Neutrophil (primary cell): ENCODE results near the gene STH.

ENCODE experiments used
- H3K27ac ChIP-seq: fragments of 200-600 bp; sonication (generic); 2 replicates; pipeline ENCODE4 v1.5.1; 2016; ENCODE audit warnings: mild to moderate bottlenecking, moderate library complexity
- H3K27me3 ChIP-seq: fragments of 200-600 bp; sonication (generic); 2 replicates; pipeline ENCODE4 v1.6.0; 2016; ENCODE audit warnings: mild to moderate bottlenecking
- H3K36me3 ChIP-seq: fragments of 200-600 bp; sonication (generic); 2 replicates; pipeline ENCODE4 v1.5.1; 2017
- H3K4me1 ChIP-seq, 2 experiments: fragments of 200-600 bp in 1 of 2; sonication (generic) in 1 of 2; 1 replicate in 1 of 2; 2 replicates in 1 of 2; pipeline versions ENCODE4 v1.5.1 to v1.6.1; 2013 to 2016; ENCODE audit warnings: low read depth in 1 of 2, low read length in 1 of 2, mild to moderate bottlenecking in 1 of 2, moderate library complexity in 1 of 2; ENCODE audit not compliant: control insufficient read depth in 1 of 2, insufficient read depth in 1 of 2
- H3K4me3 ChIP-seq, 2 experiments: fragments of 200-600 bp in 1 of 2; sonication (generic) in 1 of 2; 1 replicate in 1 of 2; 2 replicates in 1 of 2; pipeline ENCODE4 v1.5.1; 2013 to 2016; ENCODE audit warnings: low read depth in 1 of 2, low read length in 1 of 2, mild to moderate bottlenecking in 1 of 2, moderate library complexity in 1 of 2
- H3K9me3 ChIP-seq: fragments of 200-600 bp; sonication (generic); 2 replicates; pipeline ENCODE4 v1.5.1; 2016
- TF ChIP-seq, protein P1 (sequence below): fragments of 200-600 bp; sonication (generic); IDR thresholded peaks from 2 replicates; pipeline ENCODE4 v1.5.1; 2016; ENCODE audit warnings: antibody characterized with exemption

Gene STH

DNA sequence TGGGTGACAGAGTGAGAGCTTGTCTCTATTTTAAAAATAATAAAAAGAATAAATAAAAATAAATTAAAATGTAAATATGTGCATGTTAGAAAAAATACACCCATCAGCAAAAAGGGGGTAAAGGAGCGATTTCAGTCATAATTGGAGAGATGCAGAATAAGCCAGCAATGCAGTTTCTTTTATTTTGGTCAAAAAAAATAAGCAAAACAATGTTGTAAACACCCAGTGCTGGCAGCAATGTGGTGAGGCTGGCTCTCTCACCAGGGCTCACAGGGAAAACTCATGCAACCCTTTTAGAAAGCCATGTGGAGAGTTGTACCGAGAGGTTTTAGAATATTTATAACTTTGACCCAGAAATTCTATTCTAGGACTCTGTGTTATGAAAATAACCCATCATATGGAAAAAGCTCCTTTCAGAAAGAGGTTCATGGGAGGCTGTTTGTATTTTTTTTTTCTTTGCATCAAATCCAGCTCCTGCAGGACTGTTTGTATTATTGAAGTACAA, 8.5 kb downstream of the STH start:
- Histone ChIP-seq H3K4me3 (no peak overlapping the region), H3K36me3 (no peaks in the 10 kb centered on the region), H3K9me3 (no peaks in the 10 kb centered on the region), H3K27ac (no peak overlapping the region), H3K4me1 (no peaks in the 10 kb centered on the region), H3K27me3 (no peaks in the 10 kb centered on the region)
- TF ChIP-seq, protein P1, sequence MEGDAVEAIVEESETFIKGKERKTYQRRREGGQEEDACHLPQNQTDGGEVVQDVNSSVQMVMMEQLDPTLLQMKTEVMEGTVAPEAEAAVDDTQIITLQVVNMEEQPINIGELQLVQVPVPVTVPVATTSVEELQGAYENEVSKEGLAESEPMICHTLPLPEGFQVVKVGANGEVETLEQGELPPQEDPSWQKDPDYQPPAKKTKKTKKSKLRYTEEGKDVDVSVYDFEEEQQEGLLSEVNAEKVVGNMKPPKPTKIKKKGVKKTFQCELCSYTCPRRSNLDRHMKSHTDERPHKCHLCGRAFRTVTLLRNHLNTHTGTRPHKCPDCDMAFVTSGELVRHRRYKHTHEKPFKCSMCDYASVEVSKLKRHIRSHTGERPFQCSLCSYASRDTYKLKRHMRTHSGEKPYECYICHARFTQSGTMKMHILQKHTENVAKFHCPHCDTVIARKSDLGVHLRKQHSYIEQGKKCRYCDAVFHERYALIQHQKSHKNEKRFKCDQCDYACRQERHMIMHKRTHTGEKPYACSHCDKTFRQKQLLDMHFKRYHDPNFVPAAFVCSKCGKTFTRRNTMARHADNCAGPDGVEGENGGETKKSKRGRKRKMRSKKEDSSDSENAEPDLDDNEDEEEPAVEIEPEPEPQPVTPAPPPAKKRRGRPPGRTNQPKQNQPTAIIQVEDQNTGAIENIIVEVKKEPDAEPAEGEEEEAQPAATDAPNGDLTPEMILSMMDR: no peak

- no peak overlapping the region for H3K4me3 ChIP-seq
- H3K4me1 ChIP-seq: no peaks in the 10 kb centered on the region
- H3K36me3 ChIP-seq: no peaks in the 10 kb centered on the region
- TF ChIP-seq, protein P1: no peak
- H3K9me3 ChIP-seq: no peaks in the 10 kb centered on the region
- H3K27ac ChIP-seq: no peak overlapping the region
- no peaks in the 10 kb centered on the region for H3K27me3 ChIP-seq
Measured at GRCh38 chr17:46008591-46008990, 9.5 kb downstream of the STH start.

DNA sequence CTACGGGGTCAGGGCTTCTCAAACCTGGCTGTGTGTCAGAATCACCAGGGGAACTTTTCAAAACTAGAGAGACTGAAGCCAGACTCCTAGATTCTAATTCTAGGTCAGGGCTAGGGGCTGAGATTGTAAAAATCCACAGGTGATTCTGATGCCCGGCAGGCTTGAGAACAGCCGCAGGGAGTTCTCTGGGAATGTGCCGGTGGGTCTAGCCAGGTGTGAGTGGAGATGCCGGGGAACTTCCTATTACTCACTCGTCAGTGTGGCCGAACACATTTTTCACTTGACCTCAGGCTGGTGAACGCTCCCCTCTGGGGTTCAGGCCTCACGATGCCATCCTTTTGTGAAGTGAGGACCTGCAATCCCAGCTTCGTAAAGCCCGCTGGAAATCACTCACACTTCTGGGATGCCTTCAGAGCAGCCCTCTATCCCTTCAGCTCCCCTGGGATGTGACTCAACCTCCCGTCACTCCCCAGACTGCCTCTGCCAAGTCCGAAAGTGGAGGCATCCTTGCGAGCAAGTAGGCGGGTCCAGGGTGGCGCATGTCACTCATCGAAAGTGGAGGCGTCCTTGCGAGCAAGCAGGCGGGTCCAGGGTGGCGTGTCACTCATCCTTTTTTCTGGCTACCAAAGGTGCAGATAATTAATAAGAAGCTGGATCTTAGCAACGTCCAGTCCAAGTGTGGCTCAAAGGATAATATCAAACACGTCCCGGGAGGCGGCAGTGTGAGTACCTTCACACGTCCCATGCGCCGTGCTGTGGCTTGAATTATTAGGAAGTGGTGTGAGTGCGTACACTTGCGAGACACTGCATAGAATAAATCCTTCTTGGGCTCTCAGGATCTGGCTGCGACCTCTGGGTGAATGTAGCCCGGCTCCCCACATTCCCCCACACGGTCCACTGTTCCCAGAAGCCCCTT, 10.9 kb downstream of the STH start:
- TF ChIP-seq, protein P1: no peak

GRCh38 chr17:46010597-46011186, 11.6 kb downstream of the STH start:
- no peak overlapping the region for H3K4me3 ChIP-seq
- TF ChIP-seq, protein P1: no peak
- H3K36me3 ChIP-seq: no peaks in the 10 kb centered on the region
- H3K27me3 ChIP-seq: no peaks in the 10 kb centered on the region
- no peaks in the 10 kb centered on the region for H3K4me1 ChIP-seq
- no peak overlapping the region for H3K27ac ChIP-seq
- no peaks in the 10 kb centered on the region for H3K9me3 ChIP-seq

More for the DNA sequence above, 10.9 kb downstream of the STH start:
- Histone ChIP-seq H3K9me3 (no peaks in the 10 kb centered on the region), H3K36me3 (no peaks in the 10 kb centered on the region), H3K4me3 (no peak overlapping the region), H3K27me3 (no peaks in the 10 kb centered on the region), H3K27ac (no peak overlapping the region), H3K4me1 (no peaks in the 10 kb centered on the region)

GRCh38 chr17:46011711-46012505, 12.9 kb downstream of the STH start:
- Histone ChIP-seq H3K27ac (no peak overlapping the region), H3K4me1 (no peaks in the 10 kb centered on the region), H3K27me3 (no peaks in the 10 kb centered on the region), H3K36me3 (no peaks in the 10 kb centered on the region), H3K9me3 (no peaks in the 10 kb centered on the region), H3K4me3 (no peak overlapping the region)
- TF ChIP-seq, protein P1: no peak
